HepG2 (cell line): ENCODE data around the gene UPK1A. TPM values are rescaled to one million over a fixed set of nuclear protein-coding genes. Genes with fewer than 3 reads are reported as not detected.

ENCODE experiments used
- BHLHE40 ChIP-seq: IDR thresholded peaks from 2 replicates; pipeline ENCODE4 v1.6.1; 2011; ENCODE audit warnings: low read length, improper control_type of control experiment
- FOXP4 ChIP-seq: sonication (generic); formaldehyde crosslinking; IDR thresholded peaks from 2 replicates; pipeline ENCODE4 v1.4.0; 2020; ENCODE audit warnings: missing genetic modification reagents
- GATAD2A ChIP-seq: IDR thresholded peaks from 2 replicates; pipeline ENCODE4 v1.6.1; 2016
- HNRNPUL1 ChIP-seq: fragments of 200-400 bp; formaldehyde crosslinking; IDR thresholded peaks from 2 replicates; pipeline ENCODE4 v1.6.1; 2017; ENCODE audit warnings: low read depth, mild to moderate bottlenecking, low read length, moderate library complexity
- JARID2 ChIP-seq: sonication (generic); formaldehyde crosslinking; IDR thresholded peaks from 2 replicates; pipeline ENCODE4 v1.8.1; 2023; ENCODE audit warnings: missing genetic modification reagents, inconsistent platforms; ENCODE audit not compliant: insufficient replicate concordance
- KDM6A ChIP-seq: IDR thresholded peaks from 2 replicates; pipeline ENCODE4 v1.6.1; 2016; ENCODE audit warnings: low read depth
- MTA3 ChIP-seq: sonication (generic); formaldehyde crosslinking; IDR thresholded peaks from 2 replicates; pipeline ENCODE4 v1.4.0; 2020; ENCODE audit warnings: missing genetic modification reagents
- NAIF1 ChIP-seq: sonication (generic); formaldehyde crosslinking; IDR thresholded peaks from 2 replicates; pipeline ENCODE4 v1.5.0; 2020; ENCODE audit warnings: mild to moderate bottlenecking, missing genetic modification reagents, borderline replicate concordance
- NR1H2 ChIP-seq: sonication (generic); formaldehyde crosslinking; IDR thresholded peaks from 2 replicates; pipeline ENCODE4 v1.8.1; 2022; ENCODE audit warnings: low read depth, missing genetic modification reagents, borderline replicate concordance
- SALL1 ChIP-seq: sonication (generic); formaldehyde crosslinking; IDR thresholded peaks from 2 replicates; pipeline ENCODE4 v1.8.0; 2022; ENCODE audit warnings: mild to moderate bottlenecking, missing genetic modification reagents
- SKIL ChIP-seq: sonication (generic); formaldehyde crosslinking; IDR thresholded peaks from 2 replicates; pipeline ENCODE4 v1.8.0; 2022; ENCODE audit warnings: missing genetic modification reagents, mild to moderate bottlenecking, moderate library complexity, borderline replicate concordance
- TFDP1 ChIP-seq: IDR thresholded peaks from 2 replicates; pipeline ENCODE4 v1.6.1; 2016; ENCODE audit warnings: missing compliant biosample characterization, missing genetic modification reagents, borderline replicate concordance
- TFE3 ChIP-seq: IDR thresholded peaks from 2 replicates; pipeline ENCODE4 v1.6.1; 2016
- ZNF263 ChIP-seq: sonication (generic); formaldehyde crosslinking; IDR thresholded peaks from 2 replicates; pipeline ENCODE4 v1.4.0; 2020; ENCODE audit warnings: missing genetic modification reagents
- ZNF414 ChIP-seq: sonication (generic); formaldehyde crosslinking; IDR thresholded peaks from 2 replicates; pipeline ENCODE4 v1.5.0; 2020; ENCODE audit warnings: missing genetic modification reagents
- ZNF556 ChIP-seq: sonication (generic); formaldehyde crosslinking; IDR thresholded peaks from 2 replicates; pipeline ENCODE4 v1.4.0; 2020; ENCODE audit warnings: mild to moderate bottlenecking, missing genetic modification reagents, borderline replicate concordance
- ZNF562 ChIP-seq: sonication (generic); formaldehyde crosslinking; IDR thresholded peaks from 2 replicates; pipeline ENCODE4 v1.8.0; 2022; ENCODE audit warnings: missing genetic modification reagents, borderline replicate concordance
- ZNF713 ChIP-seq: sonication (generic); formaldehyde crosslinking; IDR thresholded peaks from 2 replicates; pipeline ENCODE4 v1.4.0; 2020; ENCODE audit warnings: mild to moderate bottlenecking, missing genetic modification reagents
- ZNF720 ChIP-seq: sonication (generic); formaldehyde crosslinking; IDR thresholded peaks from 2 replicates; pipeline ENCODE4 v1.4.0; 2020; ENCODE audit warnings: missing genetic modification reagents
- ZNF724P ChIP-seq: sonication (generic); formaldehyde crosslinking; IDR thresholded peaks from 2 replicates; pipeline ENCODE4 v1.8.0; 2022; ENCODE audit warnings: missing genetic modification reagents, borderline replicate concordance
- ZNF770 ChIP-seq: sonication (generic); formaldehyde crosslinking; IDR thresholded peaks from 2 replicates; pipeline ENCODE4 v1.5.0; 2020; ENCODE audit warnings: mild to moderate bottlenecking, missing genetic modification reagents
- polyA plus RNA-seq, 8 experiments: library from polyadenylated mRNA; depleted of rRNA in 3 of 8; stranded (reverse) in 7 of 8; unstranded in 1 of 8; fragments of >200 nt; fragmentation: Illumina TruSeq in 4 of 8; extraction: Trizol in 4 of 8; gene quantifications; 2 replicates each; pipeline versions ENCODE4 v1.2.1 to v1.2.3, GENCODE V29; 2011 to 2016; ENCODE audit warnings: low read depth in 4 of 8, missing spikeins in 1 of 8, mixed read lengths in 1 of 8; ENCODE audit not compliant: insufficient read depth in 1 of 8
- total RNA-seq, 5 experiments: library from RNA; depleted of rRNA; stranded (reverse); fragments of >200 nt; fragmentation: Illumina TruSeq; extraction: Trizol; gene quantifications; 2 replicates each; pipeline ENCODE4 v1.2.3, GENCODE V29; 2016; ENCODE audit warnings: low read depth in 1 of 5

The UPK1A gene
- total and polyA plus RNA-seq, 2 of the 13 experiments (the other 11 are each of a cell fraction or from before 2014, with no cell fraction given) = 2.9 TPM; not detected in 1

GRCh38 chr19:35696835-35697234, 30.5 kb downstream of the UPK1A start (continued):
- TF ChIP-seq ZNF770 (CRISPR knock-in tag) (peak; percentile 43; the same call in 1 of the 2 replicates), ZNF556 (peak; percentile 31; the same call in 1 of the 2 replicates), KDM6A (no peak), ZNF263 (no peak), BHLHE40 (peak; percentile 84), NR1H2 (CRISPR knock-in tag) (no peak), TFE3 (CRISPR knock-in tag) (0 out of 2 replicates have a peak, but pooled peaks have one; percentile 47), NAIF1 (CRISPR knock-in tag) (no peak), TFDP1 (no peak), FOXP4 (CRISPR knock-in tag) (no peak), MTA3 (CRISPR knock-in tag) (no peak), ZNF724P (no peak), ZNF414 (CRISPR knock-in tag) (0 out of 2 replicates have a peak, but pooled peaks have one; percentile 42), HNRNPUL1 (no peak), SALL1 (CRISPR knock-in tag) (peak; percentile 40; the same call in 1 of the 2 replicates), ZNF713 (CRISPR knock-in tag) (no peak), JARID2 (no peak), GATAD2A (0 out of 2 replicates have a peak, but pooled peaks have one; percentile 26), SKIL (CRISPR knock-in tag) (no peak), ZNF562 (CRISPR knock-in tag) (no peak), ZNF720 (no peak)
